Measurements from ENCODE around the gene HTR1D. TPM values are rescaled to one million over a fixed set of nuclear protein-coding genes. Genes with fewer than 3 reads are reported as not detected.
"Not testable (repeated sequence)": the region's sequence is repeated elsewhere in the genome, so short reads cannot be mapped to it uniquely, and the experiment has no call there.

HTR1D gene
- total and polyA plus RNA-seq, 10 donors, result 0.13 TPM; not detected in 9

- intact Hi-C loops (cut with DNase I; ENCODE audit: low total_unique reads), result no loop called here
These were observed 6.3 kb downstream of the HTR1D start for GRCh38 chr1:23210963-23211362.

GRCh38 chr1:23210351-23210785 is 6.9 kb downstream of the HTR1D start:
- Histone ChIP-seq H3K4me1 (no peaks in the 10 kb centered on the region), H3K4me3 (no peak overlapping the region), H3K27ac (no peak overlapping the region), H3K9me3 (no peaks in the 10 kb centered on the region), H3K27me3 (replicated peaks in 1 of 7) (peaks cover 0 to 59% (median 18%) of the 10 kb centered on the region in 7 donors), H3K36me3 (no peaks in the 10 kb centered on the region)
- intact Hi-C loops (cut with DNase I; ENCODE audit: low total_unique reads), result no loop called here
- no peak for DNase-seq
- WGBS, 5 donors, result 45 to 58% (median 51%) methylated on average over 6 of the region's 6 CpGs
- no peak for TF ChIP-seq POLR2AphosphoS5 (IDR thresholded peaks at IDR 0.05)
- TF ChIP-seq POLR2A (IDR thresholded peaks at IDR 0.05), result no peak
- TF ChIP-seq CTCF (IDR thresholded peaks at IDR 0.05 in 8 of 11, conservative IDR thresholded peaks at IDR 0.05 in 3 of 11), result no peak

More at GRCh38 chr1:23210963-23211362, 6.3 kb downstream of the HTR1D start:
- Histone ChIP-seq H3K36me3 (no peaks in the 10 kb centered on the region), H3K4me1 (peaks cover 0 to 1% (median 0%) of the 10 kb centered on the region in 6 donors), H3K27ac (no peak overlapping the region), H3K9me3 (no peaks in the 10 kb centered on the region), H3K27me3 (replicated peaks in 1 of 7) (peaks cover under 1 to 59% (median 24%) of the 10 kb centered on the region in 7 donors), H3K4me3 (no peak overlapping the region)
- WGBS, 5 donors, result 62 to 86% (median 67%) methylated on average over 2 of the region's 2 CpGs
- DNase-seq, result no peak
- no peak for TF ChIP-seq POLR2A (IDR thresholded peaks at IDR 0.05)
- TF ChIP-seq CTCF (IDR thresholded peaks at IDR 0.05 in 8 of 11, conservative IDR thresholded peaks at IDR 0.05 in 3 of 11), result no peak
- no peak for TF ChIP-seq POLR2AphosphoS5 (IDR thresholded peaks at IDR 0.05)

GRCh38 chr1:23209770-23210169 is 7.5 kb downstream of the HTR1D start:
- Histone ChIP-seq H3K36me3 (no peaks in the 10 kb centered on the region), H3K27ac (no peak overlapping the region), H3K4me1 (no peaks in the 10 kb centered on the region), H3K9me3 (no peaks in the 10 kb centered on the region), H3K27me3 (replicated peaks in 1 of 7) (peaks cover 0 to 54% (median 12%) of the 10 kb centered on the region in 7 donors), H3K4me3 (no peak overlapping the region)
- TF ChIP-seq POLR2AphosphoS5 (IDR thresholded peaks at IDR 0.05), result no peak
- no peak for TF ChIP-seq POLR2A (IDR thresholded peaks at IDR 0.05)
- TF ChIP-seq CTCF (IDR thresholded peaks at IDR 0.05 in 8 of 11, conservative IDR thresholded peaks at IDR 0.05 in 3 of 11), result no peak
- 49 to 55% (median 52%) methylated on average over 4 of the region's 4 CpGs for WGBS, 5 donors
- intact Hi-C loops (cut with DNase I; ENCODE audit: low total_unique reads), result no loop called here
- no peak for DNase-seq

GRCh38 chr1:23208527-23208926 is 8.8 kb downstream of the HTR1D start:
- Histone ChIP-seq H3K36me3 (no peaks in the 10 kb centered on the region), H3K9me3 (no peaks in the 10 kb centered on the region), H3K27me3 (replicated peaks in 1 of 7) (peaks cover 0 to 42% (median 11%) of the 10 kb centered on the region in 7 donors), H3K27ac (no peak overlapping the region), H3K4me1 (no peaks in the 10 kb centered on the region), H3K4me3 (no peak overlapping the region)
- WGBS, 5 donors, result 81 to 93% (median 88%) methylated on average over 2 of the region's 2 CpGs
- TF ChIP-seq POLR2A (IDR thresholded peaks at IDR 0.05), result no peak
- TF ChIP-seq CTCF (IDR thresholded peaks at IDR 0.05 in 8 of 11, conservative IDR thresholded peaks at IDR 0.05 in 3 of 11), result no peak
- no peak for TF ChIP-seq POLR2AphosphoS5 (IDR thresholded peaks at IDR 0.05)
- intact Hi-C loops (cut with DNase I; ENCODE audit: low total_unique reads), result no loop called here
- DNase-seq, result no peak

- H3K9me3 ChIP-seq; H3K27ac ChIP-seq; H3K36me3 ChIP-seq; H3K4me1 ChIP-seq; DNase-seq; intact Hi-C loops (cut with DNase I; ENCODE audit: low total_unique reads); H3K4me3 ChIP-seq: not testable (repeated sequence)
- WGBS, 5 donors, result 89 to 95% (median 91%) methylated on average over 8 of the region's 8 CpGs
- peaks cover 0 to 38% (median 7%) of the 10 kb centered on the region in 7 donors for H3K27me3 ChIP-seq (replicated peaks in 1 of 7)
These were observed 9.6 kb downstream of the HTR1D start for GRCh38 chr1:23207733-23208132.
